Thyroid gland (tissue), 4 donors: ENCODE measurements around the gene HPGDS.

ENCODE experiments used
- CTCF ChIP-seq, 6 experiments: fragments of 200-600 bp in 3 of 6; fragments of 450-650 bp in 3 of 6; sonication (generic) in 3 of 6; IDR thresholded peaks; one replicate each; pipeline ENCODE4 v1.5.1; 2016 to 2019; ENCODE audit warnings: antibody characterized with exemption in 6 of 6, mild to moderate bottlenecking in 2 of 6, inconsistent platforms in 1 of 6, moderate library complexity in 1 of 6
- POLR2A ChIP-seq, 2 donors: fragments of 450-650 bp; IDR thresholded peaks; one replicate each; pipeline ENCODE4 v1.6.1; 2017; ENCODE audit warnings: antibody characterized with exemption in 2 of 2, mild to moderate bottlenecking in 2 of 2, moderate library complexity in 1 of 2

DNA sequence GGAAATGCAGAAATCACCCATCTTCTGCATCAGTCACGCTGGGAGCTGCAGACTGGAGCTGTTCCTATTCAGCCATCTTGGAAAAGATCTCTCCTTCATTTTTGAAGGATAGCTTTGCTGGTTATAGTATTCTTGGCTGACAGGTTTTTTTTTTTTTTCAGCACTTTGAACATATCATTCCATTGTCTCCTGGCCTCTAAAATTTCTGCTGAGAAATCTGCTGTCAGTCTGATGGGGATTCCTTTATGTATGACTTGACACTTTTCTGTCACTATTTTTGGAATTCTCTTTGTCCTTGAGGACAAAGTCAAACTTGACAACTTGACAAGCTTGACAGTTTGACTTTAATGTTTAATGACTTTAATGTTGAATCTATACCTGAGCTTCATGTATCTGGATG lies 16.8 kb downstream of the HPGDS start:
- TF ChIP-seq CTCF (IDR thresholded peaks at IDR 0.05): no peak
- TF ChIP-seq POLR2A (IDR thresholded peaks at IDR 0.05): no peak
